H1 (cell line): Measurements from ENCODE around the gene SNX15. TPM values are rescaled to one million over a fixed set of nuclear protein-coding genes. Genes with fewer than 3 reads are reported as not detected.

Source experiments
- BRCA1 ChIP-seq: IDR thresholded peaks from 2 replicates; pipeline ENCODE4 v1.6.1; 2012; ENCODE audit warnings: low read depth, low read length, improper control_type of control experiment
- CBX5 ChIP-seq: fragments of 300-800, 300-1000 bp; sonication (generic); IDR thresholded peaks from 2 replicates; pipeline ENCODE4 v1.7.1; 2016; ENCODE audit warnings: antibody characterized with exemption, low read length, low read depth
- CREB1 ChIP-seq: IDR thresholded peaks from 2 replicates; pipeline ENCODE4 v1.6.1; 2012; ENCODE audit warnings: inconsistent platforms
- CTBP2 ChIP-seq: IDR thresholded peaks from 2 replicates; pipeline ENCODE4 v1.7.0; 2011; ENCODE audit warnings: borderline replicate concordance, mild to moderate bottlenecking, moderate library complexity, mixed read lengths, low read length; ENCODE audit not compliant: insufficient read depth, insufficient read length
- EP300 ChIP-seq, 2 experiments: IDR thresholded peaks; 1 replicate in 1 of 2; 2 replicates in 1 of 2; pipeline ENCODE4 v1.6.1; 2011 to 2012; ENCODE audit warnings: low read depth in 2 of 2, low read length in 2 of 2, mild to moderate bottlenecking in 2 of 2, borderline replicate concordance in 1 of 2, inconsistent platforms in 1 of 2, moderate library complexity in 1 of 2
- KDM5A ChIP-seq: fragments of 200-600 bp; IDR thresholded peaks from 2 replicates; pipeline ENCODE4 v1.7.1; 2012; ENCODE audit warnings: mild to moderate bottlenecking, low read length, inconsistent platforms, mixed read lengths
- POU5F1 ChIP-seq: IDR thresholded peaks from 2 replicates; pipeline ENCODE4 v1.6.1; 2011; ENCODE audit warnings: low read depth, mild to moderate bottlenecking, low read length, moderate library complexity
- RAD21 ChIP-seq, 2 experiments: IDR thresholded peaks in 1 of 2; conservative IDR thresholded peaks in 1 of 2; 2 replicates each; pipeline ENCODE4 v1.6.1; 2011; ENCODE audit warnings: low read depth in 2 of 2, low read length in 2 of 2, improper control_type of control experiment in 1 of 2, inconsistent platforms in 1 of 2, mild to moderate bottlenecking in 1 of 2, moderate library complexity in 1 of 2
- SIX5 ChIP-seq: IDR thresholded peaks from 2 replicates; pipeline ENCODE4 v1.6.1; 2011; ENCODE audit warnings: mild to moderate bottlenecking, low read depth, low read length
- polyA plus RNA-seq, 7 experiments: library from polyadenylated mRNA; depleted of rRNA in 3 of 7; stranded (reverse) in 5 of 7; unstranded in 2 of 7; fragments of >200 nt in 5 of 7; fragments of 200-250 nt in 2 of 7; gene quantifications; 1 replicate in 5 of 7; 2 replicates in 1 of 7; 4 replicates in 1 of 7; pipeline versions ENCODE4 v1.2.1 to v1.2.3, GENCODE V29; 2011 to 2013; ENCODE audit warnings: missing spikeins in 2 of 7, mixed read lengths in 2 of 7
- total RNA-seq: library from RNA; stranded (reverse); fragmentation: NEBNext Ultra II Directional; extraction: Animal tissue kit (Norgen Biotek cat#: 25700); gene quantifications from 2 replicates; pipeline ENCODE4 v1.2.1, GENCODE V29; 2021
- TF ChIP-seq, protein P1 (sequence below): IDR thresholded peaks from 2 replicates; pipeline ENCODE4 v1.6.1; 2012; ENCODE audit warnings: low read length, inconsistent platforms

Gene SNX15
- total and polyA plus RNA-seq, 2 of the 8 experiments (the other 6 are each of a cell fraction or from before 2014, with no cell fraction given) = 13.0 to 18.3 TPM

DNA sequence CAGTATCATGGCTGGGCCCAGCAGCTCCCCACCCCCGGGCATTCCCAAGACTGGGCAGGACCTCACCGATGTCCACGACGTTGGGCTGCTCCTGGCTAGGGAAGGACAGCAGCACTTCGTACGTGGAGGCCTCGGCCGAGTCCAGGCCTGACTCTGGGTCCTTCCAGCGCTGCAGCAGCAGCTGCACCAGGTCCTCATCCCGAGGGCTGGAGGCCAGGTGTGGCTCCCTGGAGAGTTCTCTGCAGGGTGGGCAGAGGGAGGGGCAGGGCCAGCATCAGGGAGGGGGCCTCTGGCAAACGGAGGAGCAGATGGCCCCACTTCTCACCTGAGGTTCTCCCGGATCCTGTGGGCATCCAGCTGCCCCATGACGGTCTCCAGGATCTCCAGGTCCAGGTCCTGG is 30.8 kb downstream of the SNX15 start (continued):
- TF ChIP-seq, protein P1, sequence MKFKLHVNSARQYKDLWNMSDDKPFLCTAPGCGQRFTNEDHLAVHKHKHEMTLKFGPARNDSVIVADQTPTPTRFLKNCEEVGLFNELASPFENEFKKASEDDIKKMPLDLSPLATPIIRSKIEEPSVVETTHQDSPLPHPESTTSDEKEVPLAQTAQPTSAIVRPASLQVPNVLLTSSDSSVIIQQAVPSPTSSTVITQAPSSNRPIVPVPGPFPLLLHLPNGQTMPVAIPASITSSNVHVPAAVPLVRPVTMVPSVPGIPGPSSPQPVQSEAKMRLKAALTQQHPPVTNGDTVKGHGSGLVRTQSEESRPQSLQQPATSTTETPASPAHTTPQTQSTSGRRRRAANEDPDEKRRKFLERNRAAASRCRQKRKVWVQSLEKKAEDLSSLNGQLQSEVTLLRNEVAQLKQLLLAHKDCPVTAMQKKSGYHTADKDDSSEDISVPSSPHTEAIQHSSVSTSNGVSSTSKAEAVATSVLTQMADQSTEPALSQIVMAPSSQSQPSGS = no peak
- TF ChIP-seq RAD21 (IDR thresholded peaks at IDR 0.05 in 1 of 2, conservative IDR thresholded peaks at IDR 0.05 in 1 of 2; ENCODE audit: low read depth in 2 of 2, low read length in 2 of 2) (no peak), SIX5 (no peak), CREB1 (no peak), POU5F1 (no peak), CBX5 (no peak), CTBP2 (no peak), EP300 (IDR thresholded peaks at IDR 0.05; ENCODE audit: borderline replicate concordance in 1 of 2, low read depth in 2 of 2, low read length in 2 of 2) (no peak), BRCA1 (no peak), KDM5A (no peak)
